Measurements from ENCODE around the gene FRMD4A.
A peak's percentile ranks its signal among the peaks of the same experiment; 100 is the strongest.
"Not testable (repeated sequence)": the region's sequence is repeated elsewhere in the genome, so short reads cannot be mapped to it uniquely, and the experiment has no call there.

FRMD4A gene

DNA sequence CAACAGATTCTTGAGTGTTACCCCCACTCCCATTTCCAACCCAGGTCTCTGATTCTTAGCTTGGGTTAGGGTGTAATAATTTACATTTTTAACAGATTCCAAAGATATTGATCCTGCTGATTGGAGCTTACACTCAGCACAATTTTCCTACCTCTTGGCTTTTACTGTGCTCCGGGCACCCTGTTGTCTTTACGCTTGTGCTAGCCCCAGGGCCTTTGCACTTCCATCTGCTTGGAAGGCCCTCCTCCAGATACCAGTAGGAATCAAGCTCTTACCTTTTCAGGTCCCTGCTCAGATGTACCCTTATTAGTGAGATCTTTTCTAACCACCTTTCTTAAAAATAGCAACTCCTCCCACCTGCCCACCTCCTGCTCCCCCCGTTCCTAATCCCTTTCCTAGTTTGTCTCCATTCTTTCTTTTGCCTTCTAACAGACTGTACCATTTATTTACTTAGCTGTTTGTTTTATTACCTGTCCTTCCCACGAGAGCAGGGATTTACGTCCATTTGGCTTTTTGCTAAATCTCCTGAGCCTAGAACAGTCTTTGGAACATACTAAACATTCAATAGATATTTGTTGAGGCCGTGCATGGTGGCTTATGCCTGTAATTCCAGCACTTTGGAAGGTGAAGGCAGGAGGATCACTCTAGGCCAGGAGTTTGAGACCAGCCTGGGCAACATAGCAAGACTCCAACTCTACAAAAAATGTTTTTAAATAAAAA, 427.7 kb downstream of the FRMD4A start:
- DNase-seq, result no peak

DNA sequence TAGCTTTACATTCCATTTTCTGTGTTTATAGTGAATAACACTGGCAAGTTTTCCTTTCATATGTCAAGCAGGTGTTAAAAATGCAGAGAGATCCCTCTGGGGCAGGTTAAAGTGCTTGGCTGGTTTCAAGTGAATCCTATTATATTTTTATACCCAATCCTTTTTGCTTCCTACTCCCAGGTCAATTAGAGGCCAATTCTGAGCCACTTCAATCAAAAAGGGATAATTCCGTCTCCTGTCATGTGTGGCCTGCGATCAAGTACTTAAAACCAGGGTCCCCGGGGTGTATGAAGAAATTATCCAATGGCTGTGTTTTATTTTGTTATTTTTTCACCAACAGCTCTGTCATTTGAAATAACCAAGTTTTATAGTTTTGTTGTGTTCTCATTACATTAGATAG, 430.8 kb downstream of the FRMD4A start:
- peak; percentile 58 for DNase-seq

DNA sequence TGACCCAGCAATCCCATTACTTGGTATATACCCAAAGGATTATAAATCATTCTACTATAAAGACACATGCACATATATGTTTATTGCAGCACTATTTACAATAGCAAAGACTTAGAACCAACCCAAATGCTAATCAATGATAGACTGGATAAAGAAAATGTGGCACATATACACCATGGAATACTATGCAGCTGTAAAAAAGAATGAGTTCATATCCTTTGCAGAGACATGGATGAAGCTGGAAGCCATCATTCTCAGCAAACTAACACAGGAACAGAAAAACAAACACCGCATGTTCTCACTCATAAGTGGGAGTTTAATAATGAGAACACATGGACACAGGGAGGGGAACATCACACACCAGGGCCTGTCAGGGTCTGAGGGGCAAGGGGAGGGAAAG, 434.6 kb downstream of the FRMD4A start:
- DNase-seq, result not testable (repeated sequence)

DNA sequence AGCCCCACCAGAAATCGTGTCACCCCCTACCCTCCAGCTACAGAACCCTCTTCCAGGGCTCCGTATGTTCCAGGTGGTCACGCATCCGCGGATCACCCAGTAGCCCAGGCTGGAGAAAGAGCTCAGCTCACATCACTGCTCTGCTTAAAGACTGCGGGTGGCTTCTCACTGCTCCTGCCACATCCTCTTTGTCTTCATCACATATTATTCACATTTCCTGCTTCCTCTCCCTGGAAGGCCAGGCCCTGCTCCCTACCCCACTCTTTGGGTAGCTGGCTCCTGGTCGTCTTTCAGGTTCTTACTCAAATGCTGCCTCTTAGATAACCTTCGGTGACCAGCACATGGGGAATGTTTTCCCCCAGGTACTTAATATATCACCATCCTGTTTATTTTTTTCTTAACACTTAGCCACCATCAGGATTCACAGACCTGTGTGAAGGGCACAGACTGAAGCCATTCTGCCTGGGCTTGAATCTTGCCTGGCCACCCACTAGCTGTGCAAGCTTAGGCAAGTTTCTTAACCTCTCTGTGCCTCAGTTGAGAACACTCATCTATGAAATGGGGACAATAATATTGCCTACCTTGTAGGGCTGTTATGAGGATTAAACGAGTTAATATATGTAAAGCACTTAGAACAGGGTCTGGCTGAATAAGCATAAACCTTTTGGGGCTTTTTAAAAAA, 436.2 kb downstream of the FRMD4A start:
- no peak for DNase-seq

DNA sequence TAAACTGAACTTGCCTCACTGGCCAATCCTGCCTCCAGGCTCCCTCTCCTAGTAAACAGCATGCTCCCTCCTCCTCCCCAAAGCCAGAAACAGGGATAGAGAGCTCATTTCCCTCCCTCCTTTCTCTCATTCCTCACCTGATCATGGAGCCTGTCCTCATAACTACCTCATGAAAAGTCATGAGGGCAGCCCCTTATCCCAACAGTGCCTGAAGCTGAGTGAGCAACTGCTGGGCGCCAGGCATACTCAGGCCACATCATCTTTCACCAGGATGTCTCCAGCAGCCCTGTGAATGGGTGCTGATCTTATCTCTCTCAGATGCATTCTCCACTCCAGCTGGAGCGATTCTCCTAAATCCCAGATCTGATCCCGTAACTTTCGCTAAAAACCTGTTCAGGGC, 436.8 kb downstream of the FRMD4A start:
- no peak for DNase-seq

DNA sequence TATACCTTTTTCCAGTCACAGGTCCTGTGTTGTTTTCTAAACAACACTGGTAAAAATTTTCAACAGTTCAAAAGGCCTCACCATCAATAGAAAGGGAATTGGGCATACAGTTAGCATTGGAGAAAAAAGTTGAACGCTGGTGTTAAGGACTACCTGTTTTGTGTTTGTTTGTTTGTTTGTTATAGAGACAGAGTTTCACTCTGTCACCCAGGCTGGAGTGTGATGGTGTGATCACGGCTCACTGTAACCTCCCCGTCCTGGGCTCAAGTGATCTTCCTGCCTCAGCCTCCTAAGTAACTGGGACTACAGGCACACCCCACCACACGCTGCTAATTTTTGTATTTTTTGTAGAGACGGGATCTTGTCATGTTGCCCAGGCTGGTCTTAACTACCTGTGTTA, 437.9 kb downstream of the FRMD4A start:
- no peak for DNase-seq

DNA sequence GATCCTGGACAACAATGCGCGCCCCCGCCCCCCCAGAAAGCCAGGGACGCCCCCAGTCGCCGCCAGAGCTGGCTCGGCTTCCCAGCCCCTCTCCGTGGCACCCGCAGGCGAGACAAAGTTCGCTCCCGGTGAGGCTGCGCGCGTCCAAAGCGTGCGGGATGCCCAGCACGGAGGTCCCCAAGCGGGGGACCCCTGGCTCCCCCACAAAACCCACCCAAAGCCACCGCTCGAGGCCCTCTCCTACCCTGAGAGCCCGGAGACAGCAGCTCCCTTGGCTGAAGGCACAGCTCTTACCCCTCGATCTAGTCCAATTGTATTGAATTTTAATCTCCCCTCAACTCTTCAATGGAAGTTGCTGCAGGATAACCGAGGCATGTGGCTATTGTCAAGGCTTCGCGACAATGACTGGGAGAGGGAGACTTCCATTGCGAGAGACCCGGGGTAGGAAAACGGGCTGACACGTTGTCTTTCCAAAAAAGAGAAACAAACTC, 438.7 kb downstream of the FRMD4A start:
- DNase-seq, result peak; percentile 73

DNA sequence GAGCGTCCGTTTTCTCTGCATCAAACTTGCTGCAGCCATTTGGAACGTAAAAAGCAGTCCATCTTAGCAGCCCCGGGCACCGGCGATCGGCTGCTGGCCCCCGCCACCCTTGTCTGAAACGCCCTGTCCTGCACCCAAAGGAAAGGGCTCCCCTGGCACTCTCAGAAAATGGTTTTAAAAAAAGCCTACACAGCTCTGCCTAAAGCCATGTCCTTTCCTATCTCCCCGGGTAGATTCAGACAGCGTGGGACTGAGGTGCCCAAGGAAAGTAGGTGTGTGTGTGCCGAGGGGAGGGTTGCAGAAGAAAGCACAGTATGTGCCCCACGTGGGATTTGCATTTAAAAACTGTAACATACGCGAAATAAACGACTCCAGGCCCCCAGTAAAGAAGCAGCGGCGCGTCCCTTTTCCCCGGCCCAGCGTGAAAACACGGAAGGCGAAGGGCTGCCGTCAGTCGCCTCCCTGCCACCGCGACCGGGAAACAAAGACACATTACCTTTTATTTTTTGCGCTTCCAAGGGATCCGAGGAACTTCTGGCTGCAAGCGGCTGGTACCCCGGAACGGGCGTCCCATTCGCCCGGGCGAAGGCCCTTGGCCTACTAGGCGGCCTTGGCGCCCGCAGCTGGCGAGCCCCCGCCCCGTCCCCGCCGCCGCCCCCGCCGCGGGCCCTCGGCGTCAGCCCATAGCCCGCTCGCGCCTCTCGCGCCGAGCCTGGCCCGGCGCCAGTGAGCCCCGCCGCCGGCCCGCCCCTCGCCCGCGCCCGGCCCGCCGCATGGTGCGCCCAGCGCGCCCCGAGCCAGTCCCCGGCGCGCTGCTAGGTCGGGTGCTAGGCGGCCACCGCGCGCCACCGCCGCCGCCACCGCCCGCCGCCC, 439.4 kb downstream of the FRMD4A start:
- peak; percentile 76 for DNase-seq

DNA sequence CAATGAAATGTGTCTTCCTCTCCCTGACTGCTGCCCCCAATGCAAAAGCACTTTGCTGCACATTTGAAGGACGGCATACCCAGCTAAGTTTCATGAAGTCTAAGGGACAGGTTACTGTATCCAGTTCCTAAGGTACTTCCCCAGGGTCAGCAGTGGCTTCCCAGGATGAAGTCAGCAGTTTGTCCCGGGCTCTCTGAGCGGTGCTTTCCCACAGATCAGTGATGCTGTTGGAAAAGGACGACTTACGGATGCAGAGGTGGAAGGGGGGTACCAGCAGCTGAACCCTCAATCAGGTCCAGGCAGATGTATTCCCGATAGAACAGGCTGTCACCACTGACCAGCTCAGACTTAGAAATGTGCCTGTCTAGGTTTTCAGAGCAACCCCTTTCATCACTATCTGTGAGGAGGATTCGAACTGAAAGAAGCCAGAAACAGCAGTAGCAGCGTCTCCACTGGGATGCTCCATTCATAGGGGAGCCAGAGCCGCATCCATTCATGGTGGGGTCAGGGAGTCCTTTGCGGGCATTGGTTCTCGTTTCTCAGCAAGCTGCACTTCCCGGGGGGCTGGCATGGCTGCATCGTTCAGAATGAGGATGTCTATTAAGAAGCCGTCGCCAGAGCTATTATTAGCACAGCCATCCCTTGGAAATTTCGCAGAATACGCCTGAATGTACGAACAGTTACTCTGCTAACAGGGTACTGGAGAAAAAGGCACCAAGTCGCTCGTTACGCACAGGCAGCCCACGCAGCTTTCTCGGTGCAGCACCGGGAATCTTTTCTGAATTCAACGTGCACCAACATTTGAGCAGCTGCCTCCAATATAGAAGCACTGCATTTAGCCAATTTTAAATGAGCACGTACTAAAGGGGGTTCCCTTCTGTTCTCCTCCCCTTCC, 440.2 kb downstream of the FRMD4A start:
- peak; percentile 82 for DNase-seq

DNA sequence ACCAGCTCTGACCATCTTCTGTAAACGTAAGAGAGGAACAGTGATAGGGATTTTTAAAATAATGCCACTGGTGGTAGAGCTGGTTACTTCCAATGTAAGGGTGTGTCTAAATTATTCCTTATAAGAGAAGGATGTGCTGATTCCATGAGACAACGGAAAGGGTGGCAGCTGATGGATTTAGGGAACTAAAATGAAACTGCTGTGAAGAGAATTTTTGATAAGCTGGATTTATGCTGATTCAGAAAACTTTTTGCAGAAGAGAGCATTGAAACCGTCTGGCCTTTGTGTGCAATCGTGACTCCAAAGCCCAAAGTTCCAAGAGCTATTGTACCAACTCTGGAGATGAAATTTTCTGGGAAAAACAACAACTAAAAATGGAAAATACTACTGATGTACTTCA, 443.0 kb downstream of the FRMD4A start:
- no peak for DNase-seq

DNA sequence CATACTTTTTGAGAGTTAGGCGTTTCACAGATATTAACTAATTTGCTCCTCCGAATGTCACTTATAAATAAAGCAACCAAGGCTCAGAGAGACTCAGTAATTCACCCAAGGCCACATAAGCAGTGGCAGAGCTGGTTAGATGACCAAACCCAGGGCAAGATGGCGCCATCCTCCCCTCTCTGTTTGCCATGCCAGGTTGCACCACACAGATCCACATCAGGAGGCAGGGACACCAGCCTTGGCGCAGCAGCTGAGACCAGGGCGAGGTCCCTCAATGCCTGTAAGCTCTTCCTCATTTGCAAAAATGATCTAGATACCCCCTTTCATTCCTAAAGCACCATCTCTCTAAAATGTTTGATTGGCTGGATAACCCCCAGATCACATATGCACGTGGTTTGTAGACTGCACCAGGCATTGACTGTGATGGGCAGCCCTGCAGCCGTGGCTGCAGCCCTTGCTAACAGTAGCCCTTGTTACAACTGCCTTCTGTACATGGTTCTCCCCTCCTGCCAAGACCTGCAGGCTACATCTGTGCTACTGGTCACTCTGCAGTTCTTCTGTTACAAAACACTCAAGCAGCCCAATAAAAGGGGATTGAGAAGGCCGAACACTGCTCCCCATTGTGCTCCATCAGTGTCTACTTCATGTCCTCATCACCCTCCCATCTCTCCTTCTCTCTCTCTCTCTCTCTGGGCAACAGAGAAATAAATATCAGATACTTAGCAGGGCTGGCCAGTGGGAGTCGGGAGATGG, 445.3 kb downstream of the FRMD4A start:
- no peak for DNase-seq

DNA sequence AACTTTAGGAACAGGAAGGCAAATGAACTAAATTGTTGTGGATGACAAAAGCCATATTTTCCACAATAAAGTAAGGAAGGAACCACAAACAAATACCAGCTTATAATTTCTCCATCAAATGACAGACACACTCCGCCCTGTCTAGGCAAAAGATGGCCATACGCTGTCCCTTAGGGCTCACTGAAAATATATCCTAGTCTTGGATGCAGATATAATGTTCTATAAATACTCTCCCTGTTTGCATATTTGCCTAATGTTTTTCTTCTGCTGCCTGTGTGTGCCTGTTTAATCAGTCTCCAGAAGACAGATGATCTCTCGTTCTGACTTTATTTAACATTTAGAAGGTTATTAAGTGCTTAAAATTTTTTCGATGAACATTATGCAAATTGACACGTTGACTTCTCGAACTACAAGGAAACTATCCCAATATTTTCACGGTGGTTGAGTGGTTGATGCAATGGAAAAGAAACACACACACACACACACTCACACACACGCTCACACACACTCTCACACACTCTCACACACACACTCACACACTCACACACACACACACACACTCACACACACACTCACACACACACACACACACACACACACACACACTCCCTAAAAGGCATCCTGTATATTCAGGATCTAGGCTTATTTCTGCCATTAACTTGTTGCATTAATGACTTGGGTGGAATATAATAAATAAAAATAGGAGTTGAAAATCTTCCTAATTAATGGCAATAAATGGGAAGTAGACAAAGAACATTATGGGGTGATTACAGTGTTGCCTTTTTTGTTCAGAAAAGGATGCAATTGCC, 446.9 kb downstream of the FRMD4A start:
- peak; percentile 11 for DNase-seq

DNA sequence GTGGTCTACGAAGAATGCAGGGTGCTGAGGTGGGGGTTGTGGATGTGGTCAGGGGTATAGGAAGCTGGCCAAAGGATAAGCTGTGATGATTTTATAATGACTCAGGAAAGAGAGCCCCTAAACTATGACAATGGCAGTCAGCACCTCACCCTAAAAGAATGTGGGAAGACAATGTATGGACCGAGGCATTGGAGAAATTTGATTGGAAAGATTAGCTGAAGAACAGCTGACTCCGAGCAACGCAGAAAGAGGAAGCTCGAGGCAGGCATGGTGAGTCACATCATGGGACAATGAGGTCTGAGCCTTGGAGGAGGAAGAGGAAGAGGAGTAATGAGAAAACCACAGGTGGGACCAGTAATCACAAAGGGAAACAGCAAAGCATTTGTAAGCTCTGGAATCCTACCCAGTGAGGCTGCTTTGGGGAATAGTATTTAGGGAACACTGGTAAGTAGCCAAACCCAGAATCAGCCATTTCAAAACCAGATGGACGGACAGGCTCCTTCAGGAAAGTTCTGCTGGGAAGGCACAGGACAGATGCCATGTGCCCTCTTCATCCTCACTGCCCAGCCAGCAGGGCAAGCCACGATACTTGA, 448.5 kb downstream of the FRMD4A start:
- DNase-seq, result peak; percentile 37

DNA sequence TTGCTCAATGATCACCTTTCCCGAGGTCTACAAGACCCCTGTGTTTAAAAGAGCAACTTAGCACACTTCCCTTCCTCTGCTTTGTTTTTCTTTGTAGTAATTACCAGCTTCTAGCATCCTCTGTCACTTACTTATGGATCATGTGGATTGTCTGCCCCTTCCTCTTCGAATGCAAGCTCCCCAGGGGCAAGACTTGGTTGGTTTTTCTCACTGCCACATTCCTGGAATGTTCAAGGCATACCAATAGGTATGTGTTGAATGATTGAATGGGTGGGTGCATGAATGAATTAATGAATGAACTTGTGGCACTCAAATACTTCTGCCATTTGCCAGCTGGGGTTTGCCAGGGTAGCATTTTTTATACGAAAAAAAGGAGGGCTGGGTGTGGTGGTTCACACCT, 450.0 kb downstream of the FRMD4A start:
- no peak for DNase-seq

DNA sequence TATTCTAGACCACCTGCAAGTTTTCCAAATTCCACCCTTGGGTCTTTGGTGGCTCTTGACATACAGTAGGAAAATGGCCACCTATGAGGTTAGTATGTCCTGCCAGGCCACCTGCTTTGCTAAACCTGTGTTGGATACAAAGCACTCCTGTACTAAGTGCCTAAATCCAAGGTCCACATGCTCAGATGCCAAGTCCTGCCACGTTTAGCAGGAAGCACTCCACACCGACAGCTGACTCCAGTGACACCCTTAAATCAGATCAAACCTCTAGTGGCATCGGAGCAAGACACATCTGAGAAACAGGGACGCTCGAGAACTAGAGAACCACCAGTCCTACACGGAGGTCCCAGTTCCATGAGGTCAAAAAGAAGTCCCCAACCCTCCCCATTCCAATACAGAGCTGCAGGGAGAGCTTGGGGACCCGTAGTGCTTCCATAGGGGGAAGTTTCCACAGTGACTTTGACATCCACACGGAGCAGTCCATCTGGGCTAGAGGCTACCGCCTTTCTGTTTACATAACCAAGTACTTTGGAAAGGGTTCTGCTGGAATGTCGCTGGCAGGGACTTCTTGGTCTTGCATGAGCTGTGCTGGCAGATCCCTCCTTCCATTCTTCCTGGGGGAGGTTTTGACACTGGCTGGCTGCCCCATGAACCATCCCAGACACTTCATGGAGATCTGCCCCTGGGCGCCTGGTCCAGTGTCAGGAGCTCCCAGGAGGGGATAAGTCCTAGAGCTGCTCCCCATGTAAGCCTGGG, 453.4 kb downstream of the FRMD4A start:
- no peak for DNase-seq

DNA sequence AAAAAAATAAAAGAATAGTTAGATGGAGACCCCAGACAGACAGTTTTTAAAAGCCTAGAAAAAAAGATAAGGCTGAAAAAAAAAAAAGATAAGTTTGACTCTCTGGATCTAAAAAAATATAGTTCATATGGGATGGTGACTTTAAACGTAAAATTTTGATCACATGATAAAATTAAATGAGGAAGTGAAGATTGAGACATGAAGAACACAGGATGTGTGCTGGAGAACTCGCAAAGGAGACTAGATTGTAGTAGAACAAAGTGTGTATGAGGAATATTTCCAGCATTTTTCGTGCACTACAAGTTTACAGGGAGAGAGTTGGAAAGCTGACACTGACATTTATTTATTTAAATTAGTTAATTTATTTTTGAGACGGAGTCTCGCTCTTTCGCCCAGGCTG, 457.5 kb downstream of the FRMD4A start:
- DNase-seq, result no peak

DNA sequence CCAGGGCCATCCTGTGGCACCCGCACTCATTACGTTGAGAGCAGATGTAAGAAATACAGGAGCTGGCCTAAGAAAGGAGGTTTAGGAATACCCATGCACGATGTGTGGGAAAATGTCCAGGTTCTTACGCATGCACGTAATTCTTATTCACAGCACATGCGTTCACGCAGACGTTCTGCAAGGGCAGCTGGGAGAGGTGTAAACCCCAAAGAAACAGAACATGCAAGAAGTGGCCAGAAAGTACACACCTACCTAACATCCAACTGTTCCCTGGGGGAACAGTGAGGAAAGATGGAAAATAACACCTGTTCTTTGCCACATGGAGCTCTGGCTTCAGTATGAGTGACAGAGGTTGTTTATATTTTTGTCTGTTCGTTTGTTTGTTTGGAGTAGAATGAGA, 458.3 kb downstream of the FRMD4A start:
- no peak for DNase-seq

DNA sequence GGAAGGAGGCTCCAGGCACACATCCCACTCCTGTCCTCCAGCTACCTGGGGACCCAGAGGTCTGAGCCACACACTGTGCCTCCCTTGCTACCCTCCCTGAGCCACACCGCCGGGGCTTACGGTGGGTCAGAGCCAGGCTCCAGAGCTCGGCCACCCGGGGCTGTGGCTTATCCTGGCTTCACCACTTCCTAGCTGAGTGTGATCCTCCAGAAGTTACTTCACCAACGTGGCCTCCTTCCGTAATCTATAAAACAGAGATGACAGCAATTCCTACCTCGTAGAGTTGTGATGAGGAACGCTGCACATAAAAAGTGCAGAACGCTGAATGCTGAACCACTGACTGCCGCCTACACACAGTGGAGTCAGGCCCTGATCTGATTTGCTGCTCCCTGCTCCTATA, 458.9 kb downstream of the FRMD4A start:
- DNase-seq, result no peak

DNA sequence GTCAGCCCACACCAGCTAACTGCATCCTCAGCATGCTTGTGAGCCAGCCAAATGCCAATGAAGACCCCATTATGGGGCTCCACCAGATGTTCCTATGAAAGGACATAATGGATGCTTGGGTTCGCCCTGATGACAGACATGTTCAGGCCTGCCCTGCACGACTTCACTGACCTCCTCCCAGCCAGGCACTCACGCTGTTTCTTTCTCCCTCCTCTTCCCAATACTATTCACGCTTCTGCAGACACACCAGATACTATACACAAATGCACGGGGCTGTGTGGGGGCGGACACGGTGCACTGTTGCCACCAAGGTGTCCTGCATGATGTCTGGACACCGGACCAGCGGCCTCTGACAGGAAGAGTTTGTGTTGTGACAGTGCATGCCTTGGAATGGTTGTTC, 459.7 kb downstream of the FRMD4A start:
- no peak for DNase-seq

DNA sequence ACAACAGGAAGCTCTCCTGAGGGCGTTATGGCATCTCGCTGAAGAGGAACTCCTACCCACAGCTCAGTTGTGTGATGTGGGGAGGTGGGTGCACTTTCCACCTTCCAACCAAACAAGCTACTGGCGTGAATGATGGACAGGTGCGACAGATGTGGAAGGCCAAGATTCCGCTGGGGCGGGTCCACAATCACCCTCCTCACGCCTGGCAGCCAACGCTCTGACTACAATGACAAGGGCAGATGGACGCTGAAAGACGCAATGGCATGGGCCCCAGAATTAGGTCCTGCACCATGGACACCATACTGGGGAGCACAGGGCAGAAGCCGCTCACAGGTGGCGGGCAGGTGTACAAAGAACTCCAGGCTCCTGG, 461.4 kb downstream of the FRMD4A start:
- DNase-seq, result no peak
